Measurements from ENCODE around the gene PNPLA7.

PNPLA7 gene

GRCh38 chr9:137486141-137486490 lies 64.1 kb downstream of the PNPLA7 start:
- H3K9me3 Mint-ChIP-seq = no peaks in the 10 kb centered on the region
- no peaks in the 10 kb centered on the region for H3K36me3 Mint-ChIP-seq (ENCODE audit: low read depth)
- no peak overlapping the region for H3K27ac Mint-ChIP-seq
- no peak overlapping the region for H3K4me3 Mint-ChIP-seq
- H3K4me1 Mint-ChIP-seq (ENCODE audit: low read depth) = peaks cover 20% of the 10 kb centered on the region
- intact Hi-C loops (cut with micrococcal nuclease) = no loop called here
- H3K27me3 Mint-ChIP-seq = peaks cover 14% of the 10 kb centered on the region

- no peak overlapping the region for H3K27ac Mint-ChIP-seq
- H3K4me1 Mint-ChIP-seq (ENCODE audit: low read depth) = peaks cover 23% of the 10 kb centered on the region
- H3K36me3 Mint-ChIP-seq (ENCODE audit: low read depth) = no peaks in the 10 kb centered on the region
- no peaks in the 10 kb centered on the region for H3K9me3 Mint-ChIP-seq
- peaks cover 12% of the 10 kb centered on the region for H3K27me3 Mint-ChIP-seq
- intact Hi-C loops (cut with micrococcal nuclease) = no loop called here
- H3K4me3 Mint-ChIP-seq = no peak overlapping the region
These were observed 64.7 kb downstream of the PNPLA7 start for GRCh38 chr9:137485343-137486140.

- intact Hi-C loops (cut with micrococcal nuclease) = no loop called here
- no peak overlapping the region for H3K4me3 Mint-ChIP-seq
- H3K27ac Mint-ChIP-seq = no peak overlapping the region
- H3K27me3 Mint-ChIP-seq = peaks cover 11% of the 10 kb centered on the region
- H3K4me1 Mint-ChIP-seq (ENCODE audit: low read depth) = peaks cover 23% of the 10 kb centered on the region
- no peaks in the 10 kb centered on the region for H3K9me3 Mint-ChIP-seq
- no peaks in the 10 kb centered on the region for H3K36me3 Mint-ChIP-seq (ENCODE audit: low read depth)
These were observed 65.5 kb downstream of the PNPLA7 start for GRCh38 chr9:137484551-137485315.

- no peaks in the 10 kb centered on the region for H3K9me3 Mint-ChIP-seq
- H3K27me3 Mint-ChIP-seq = peaks cover 16% of the 10 kb centered on the region
- H3K36me3 Mint-ChIP-seq (ENCODE audit: low read depth) = no peaks in the 10 kb centered on the region
- no peak overlapping the region for H3K4me3 Mint-ChIP-seq
- peaks cover 29% of the 10 kb centered on the region for H3K4me1 Mint-ChIP-seq (ENCODE audit: low read depth)
- intact Hi-C loops (cut with micrococcal nuclease) = no loop called here
- H3K27ac Mint-ChIP-seq = peak overlapping the region; percentile 79
These were observed 68.0 kb downstream of the PNPLA7 start for GRCh38 chr9:137482094-137482781.

- peak overlapping the region; percentile 79 for H3K27ac Mint-ChIP-seq
These were observed 69.2 kb downstream of the PNPLA7 start for GRCh38 chr9:137480686-137481683.

GRCh38 chr9:137479892-137480685 lies 70.1 kb downstream of the PNPLA7 start:
- Mint-ChIP-seq H3K27ac (no peak overlapping the region), H3K4me1 (ENCODE audit: low read depth) (peaks cover 29% of the 10 kb centered on the region), H3K9me3 (peaks cover 14% of the 10 kb centered on the region), H3K36me3 (ENCODE audit: low read depth) (peaks cover 8% of the 10 kb centered on the region), H3K27me3 (peaks cover 12% of the 10 kb centered on the region), H3K4me3 (no peak overlapping the region)
- intact Hi-C loops (cut with micrococcal nuclease) = no loop called here

More at GRCh38 chr9:137480686-137481683, 69.2 kb downstream of the PNPLA7 start:
- Mint-ChIP-seq H3K4me1 (ENCODE audit: low read depth) (peaks cover 29% of the 10 kb centered on the region), H3K36me3 (ENCODE audit: low read depth) (peaks cover 4% of the 10 kb centered on the region), H3K9me3 (peaks cover 7% of the 10 kb centered on the region), H3K27me3 (peaks cover 13% of the 10 kb centered on the region), H3K4me3 (no peak overlapping the region)
- intact Hi-C loops (cut with micrococcal nuclease) = no loop called here

GRCh38 chr9:137478962-137479861 lies 71.0 kb downstream of the PNPLA7 start:
- peaks cover 29% of the 10 kb centered on the region for H3K4me1 Mint-ChIP-seq (ENCODE audit: low read depth)

GRCh38 chr9:137478613-137478961 lies 71.6 kb downstream of the PNPLA7 start:
- Mint-ChIP-seq H3K9me3 (peaks cover 26% of the 10 kb centered on the region), H3K27me3 (peaks cover 21% of the 10 kb centered on the region), H3K4me3 (no peak overlapping the region), H3K27ac (no peak overlapping the region), H3K4me1 (ENCODE audit: low read depth) (peaks cover 29% of the 10 kb centered on the region), H3K36me3 (ENCODE audit: low read depth) (peaks cover 8% of the 10 kb centered on the region)
- intact Hi-C loops (cut with micrococcal nuclease) = no loop called here

More at GRCh38 chr9:137478962-137479861, 71.0 kb downstream of the PNPLA7 start:
- Mint-ChIP-seq H3K9me3 (peaks cover 20% of the 10 kb centered on the region), H3K36me3 (ENCODE audit: low read depth) (peaks cover 8% of the 10 kb centered on the region), H3K27me3 (peaks cover 15% of the 10 kb centered on the region), H3K27ac (no peak overlapping the region), H3K4me3 (no peak overlapping the region)
- intact Hi-C loops (cut with micrococcal nuclease) = no loop called here

GRCh38 chr9:137477778-137478612 lies 72.2 kb downstream of the PNPLA7 start:
- Mint-ChIP-seq H3K36me3 (ENCODE audit: low read depth) (peaks cover 8% of the 10 kb centered on the region), H3K27ac (no peak overlapping the region), H3K9me3 (peaks cover 32% of the 10 kb centered on the region), H3K4me3 (no peak overlapping the region), H3K4me1 (ENCODE audit: low read depth) (peaks cover 28% of the 10 kb centered on the region), H3K27me3 (peaks cover 27% of the 10 kb centered on the region)
- intact Hi-C loops (cut with micrococcal nuclease) = no loop called here

GRCh38 chr9:137476856-137477255 lies 73.3 kb downstream of the PNPLA7 start:
- Mint-ChIP-seq H3K27ac (no peak overlapping the region), H3K4me1 (ENCODE audit: low read depth) (peaks cover 16% of the 10 kb centered on the region), H3K4me3 (no peak overlapping the region), H3K27me3 (peaks cover 31% of the 10 kb centered on the region), H3K9me3 (peaks cover 37% of the 10 kb centered on the region), H3K36me3 (ENCODE audit: low read depth) (peaks cover 8% of the 10 kb centered on the region)
- intact Hi-C loops (cut with micrococcal nuclease) = no loop called here

GRCh38 chr9:137475666-137476065 lies 74.5 kb downstream of the PNPLA7 start:
- Mint-ChIP-seq H3K9me3 (peaks cover 37% of the 10 kb centered on the region), H3K36me3 (ENCODE audit: low read depth) (peaks cover 8% of the 10 kb centered on the region), H3K4me3 (no peak overlapping the region), H3K27ac (no peak overlapping the region), H3K4me1 (ENCODE audit: low read depth) (peaks cover 10% of the 10 kb centered on the region), H3K27me3 (peaks cover 35% of the 10 kb centered on the region)
- intact Hi-C loops (cut with micrococcal nuclease) = no loop called here

Data from dendritic cell treated with granulocyte-macrophage colony-stimulating factor and Interleukin-4, amounts not matched to agents 40 ng/mL and 50 ng/mL, for 4 days (primary cell).